NCI-H128 (cell line): Measurements from ENCODE around the gene NPB.
"Not testable (repeated sequence)": the region's sequence is repeated elsewhere in the genome, so short reads cannot be mapped to it uniquely, and the experiment has no call there.

Source experiments
- DNase-seq: peaks from one replicate; lab custom pipeline; 2025; ENCODE audit not compliant: unreplicated experiment; lab: John Stamatoyannopoulos, UW

The NPB gene

DNA sequence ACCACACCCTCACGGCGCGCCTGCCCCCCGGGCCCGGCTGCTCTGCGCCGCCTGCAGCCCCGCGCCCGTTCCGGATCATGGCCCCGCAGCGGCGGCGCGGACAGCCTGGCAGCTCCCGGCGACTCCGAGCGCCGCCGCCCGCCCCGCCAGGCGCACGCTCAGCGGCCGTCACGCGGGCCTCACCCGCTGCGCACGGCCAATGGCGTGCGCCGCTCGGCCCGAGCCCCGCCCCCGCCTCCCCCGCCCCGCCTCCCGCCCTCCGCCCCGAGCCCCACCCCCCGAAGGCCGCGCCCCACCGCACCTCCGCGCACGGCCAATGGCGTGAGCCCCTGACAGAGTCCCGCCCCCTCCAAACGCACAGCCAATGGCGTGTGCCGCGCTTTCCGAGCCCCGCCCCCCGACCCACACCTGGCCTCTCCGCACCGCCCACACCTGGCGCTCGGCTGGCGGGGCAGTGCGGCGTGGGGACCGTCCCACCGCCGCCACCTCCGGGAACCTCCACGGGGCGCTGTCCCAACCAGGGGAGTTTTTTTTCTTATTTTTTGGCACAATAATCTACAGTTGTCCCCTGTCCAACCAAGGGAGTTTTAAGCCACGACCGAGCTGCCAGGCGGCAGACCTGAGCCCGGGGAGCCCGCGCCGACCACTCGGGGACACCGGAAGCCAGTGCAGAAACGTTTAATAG, 9.4 kb downstream of the NPB start, which contains the start of gene PCYT2:
Gene PCYT2, minus strand, starts transcription at position 123 of the 685 bp plus-strand sequence. Its CDS starts 44 bp downstream, at position 79.
- peak; percentile 28 for DNase-seq

DNA sequence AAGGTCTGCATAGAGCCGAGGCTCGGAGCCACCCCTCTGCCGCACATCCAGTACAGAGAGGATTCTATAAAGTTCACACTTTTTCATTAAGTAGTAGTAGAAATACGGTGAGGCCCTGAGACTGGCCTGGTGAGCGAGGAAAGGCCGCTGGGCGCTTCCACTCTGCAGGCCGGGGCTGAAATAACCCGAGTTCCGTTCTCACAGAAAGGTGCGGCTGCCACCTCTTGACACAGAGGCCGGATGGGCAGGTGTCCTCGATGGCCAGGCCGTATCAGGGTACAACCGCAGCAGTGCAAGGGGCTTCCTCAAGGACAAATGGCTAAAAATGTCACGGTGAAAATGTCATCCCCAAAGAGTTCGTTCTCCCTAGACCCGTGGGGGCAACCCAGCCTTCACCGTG, 9.9 kb downstream of the NPB start:
- DNase-seq = no peak

DNA sequence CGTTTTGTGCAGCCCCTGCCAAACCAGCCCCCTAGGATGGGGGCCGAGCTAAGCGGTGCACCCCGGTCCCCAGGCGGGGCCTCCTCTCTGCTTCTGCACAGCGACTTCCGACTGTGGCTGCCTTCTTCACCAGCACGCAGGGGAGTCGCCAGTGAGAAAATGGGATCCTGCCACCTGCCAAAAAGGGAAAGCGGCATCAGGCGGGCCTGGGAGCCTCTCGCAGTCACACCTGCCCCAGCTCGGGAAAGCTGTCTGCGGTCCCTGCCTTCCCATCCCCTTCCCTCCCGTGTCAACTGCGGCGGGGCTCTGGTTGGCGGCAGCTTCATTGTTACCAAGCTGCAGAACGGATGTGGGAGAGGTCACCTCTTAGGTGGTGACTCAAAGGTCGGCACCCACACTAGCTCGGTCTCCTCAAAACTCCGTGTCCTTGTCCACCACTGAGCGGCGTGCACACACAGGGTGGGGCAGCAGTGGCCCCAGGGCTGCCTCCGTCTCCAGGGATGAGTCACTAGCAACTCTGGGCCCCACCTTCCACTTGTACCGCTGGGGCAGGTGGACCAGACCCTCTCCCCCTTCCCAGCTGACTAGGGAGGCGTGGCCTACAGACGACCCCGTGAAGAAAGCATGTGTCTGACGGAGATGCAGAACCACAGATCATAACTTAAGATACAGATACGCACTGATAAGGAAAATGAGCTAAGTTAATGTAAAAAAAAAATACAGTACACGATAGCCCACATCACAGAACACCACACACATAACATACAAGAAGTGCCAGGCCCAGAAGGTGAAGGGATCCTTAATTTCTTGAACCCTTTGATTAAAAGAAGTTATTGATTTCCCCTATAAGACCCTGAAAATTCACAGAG, 10.6 kb downstream of the NPB start:
- no peak for DNase-seq

DNA sequence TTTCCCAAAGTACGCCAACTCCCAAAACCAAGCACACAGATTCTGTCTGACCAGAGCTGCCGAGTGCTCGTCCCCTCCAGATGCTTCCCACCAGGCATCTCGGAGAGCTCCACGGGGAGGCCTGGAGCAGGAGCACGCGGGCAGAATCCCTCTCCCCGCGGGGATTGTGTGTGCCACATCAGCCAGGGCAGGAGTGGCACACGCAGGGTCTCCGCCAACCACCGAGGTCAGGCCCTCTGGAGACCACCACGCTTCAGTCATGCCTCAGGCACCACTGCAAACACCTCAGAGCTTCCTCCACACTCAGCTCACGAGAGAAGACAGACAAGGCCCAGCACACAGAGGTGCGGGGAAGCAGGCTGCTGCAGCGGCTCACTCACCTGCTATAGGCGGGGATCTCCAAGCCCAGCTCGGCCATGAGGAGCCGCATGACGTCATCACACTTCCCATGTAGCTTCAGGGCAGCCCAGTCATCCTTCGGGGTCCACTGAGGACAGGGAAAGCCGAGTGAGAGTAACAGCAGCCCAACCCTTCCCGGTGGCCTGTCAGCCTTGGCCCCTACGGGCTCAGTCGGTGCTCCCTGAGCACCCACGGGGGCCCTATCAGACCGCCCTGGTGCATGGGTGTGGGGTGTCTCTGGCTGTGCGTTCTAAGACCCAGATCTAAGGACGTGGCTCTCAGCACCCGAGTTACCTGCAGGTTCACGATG, 11.5 kb downstream of the NPB start:
- no peak for DNase-seq

DNA sequence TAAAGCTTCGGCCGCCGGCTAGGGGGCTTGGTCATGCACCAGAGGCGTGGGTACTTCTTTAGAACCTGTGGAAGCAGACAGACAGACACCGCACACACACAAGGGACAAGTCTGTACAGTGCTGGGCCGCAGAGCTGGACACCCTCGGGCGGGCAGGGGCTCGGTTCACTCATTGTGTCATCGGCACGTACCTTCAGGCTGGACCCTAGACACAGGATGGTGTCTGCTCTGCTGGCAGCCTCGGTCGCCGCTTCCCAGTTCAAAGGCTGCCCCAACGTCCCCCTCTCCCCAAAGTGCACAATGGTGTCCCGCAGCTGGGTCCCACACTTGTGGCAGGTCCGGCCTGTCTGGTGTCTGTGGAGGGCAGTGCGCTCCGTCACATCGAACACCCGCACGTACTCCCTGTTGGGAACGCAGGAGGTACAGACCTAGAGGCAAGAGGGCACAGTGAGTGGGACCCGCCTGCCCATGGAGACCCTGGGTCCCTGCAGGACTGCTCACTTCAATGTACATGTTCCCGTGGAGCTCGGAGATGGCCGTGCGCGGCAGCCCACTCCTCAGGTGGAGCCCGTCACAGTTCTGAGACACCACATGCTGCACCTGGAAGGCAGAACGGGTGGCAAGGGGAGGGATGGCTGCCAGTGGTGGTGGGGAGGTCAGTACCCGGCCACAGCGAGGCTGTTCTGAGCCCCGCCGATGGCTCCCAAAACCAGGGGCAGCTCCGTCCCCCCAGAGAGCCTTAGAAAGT, 12.2 kb downstream of the NPB start:
- DNase-seq = no peak

DNA sequence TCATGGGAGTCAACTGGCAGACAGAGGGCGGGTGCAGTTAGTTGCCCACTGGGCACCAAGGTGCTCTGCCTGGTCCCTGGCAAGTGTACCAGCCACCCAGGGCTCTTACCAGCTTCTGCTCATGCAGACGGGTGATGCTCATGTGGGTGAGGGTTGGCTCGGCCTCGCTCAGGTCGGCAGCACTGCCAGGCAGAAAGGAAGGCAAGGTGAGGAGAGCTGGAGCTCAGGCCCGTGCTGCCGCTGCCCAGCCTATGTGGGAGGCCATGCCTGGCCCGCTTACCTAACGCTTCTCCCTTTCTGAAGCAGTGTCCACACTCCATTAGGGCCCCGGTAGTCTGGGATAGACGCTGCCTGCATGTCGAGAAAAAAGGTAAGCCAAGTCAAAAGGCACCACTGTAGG, 13.3 kb downstream of the NPB start:
- no peak for DNase-seq

DNA sequence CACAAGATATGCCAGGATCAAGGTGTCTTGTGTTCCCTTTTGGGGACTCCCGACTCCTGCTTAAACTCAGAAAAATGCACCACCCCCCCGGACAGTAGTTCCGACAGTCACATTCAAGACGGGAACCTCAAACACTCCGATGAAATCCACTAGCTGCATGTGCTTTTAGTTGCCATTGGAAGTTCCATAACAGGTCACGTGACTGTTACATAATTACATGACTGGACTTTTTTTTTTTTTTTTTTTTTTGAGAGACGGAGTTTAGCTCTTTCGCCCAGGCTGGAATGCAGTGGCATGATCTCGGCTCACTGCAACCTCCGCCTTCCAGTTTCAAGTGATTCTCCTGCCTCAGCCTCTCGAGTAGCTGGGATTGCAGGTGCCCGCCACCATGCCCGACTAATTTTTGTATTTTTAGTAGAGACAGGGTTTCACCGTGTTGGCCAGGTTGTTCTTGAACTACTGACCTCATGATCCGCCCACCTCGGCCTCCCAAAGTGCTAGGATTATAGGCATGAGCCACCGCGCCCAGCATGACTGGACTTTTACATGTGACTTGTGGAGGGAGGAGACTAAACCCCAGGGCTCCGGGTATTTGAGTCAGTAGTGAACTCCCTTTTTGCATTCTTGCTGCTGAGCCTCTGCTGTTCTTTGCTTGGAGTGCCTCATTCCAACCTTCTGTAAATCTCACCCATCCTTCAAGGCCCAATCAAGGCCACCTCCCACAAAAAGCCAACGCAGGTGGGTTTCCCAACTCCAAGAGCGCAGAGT, 14.4 kb downstream of the NPB start:
- no peak for DNase-seq

DNA sequence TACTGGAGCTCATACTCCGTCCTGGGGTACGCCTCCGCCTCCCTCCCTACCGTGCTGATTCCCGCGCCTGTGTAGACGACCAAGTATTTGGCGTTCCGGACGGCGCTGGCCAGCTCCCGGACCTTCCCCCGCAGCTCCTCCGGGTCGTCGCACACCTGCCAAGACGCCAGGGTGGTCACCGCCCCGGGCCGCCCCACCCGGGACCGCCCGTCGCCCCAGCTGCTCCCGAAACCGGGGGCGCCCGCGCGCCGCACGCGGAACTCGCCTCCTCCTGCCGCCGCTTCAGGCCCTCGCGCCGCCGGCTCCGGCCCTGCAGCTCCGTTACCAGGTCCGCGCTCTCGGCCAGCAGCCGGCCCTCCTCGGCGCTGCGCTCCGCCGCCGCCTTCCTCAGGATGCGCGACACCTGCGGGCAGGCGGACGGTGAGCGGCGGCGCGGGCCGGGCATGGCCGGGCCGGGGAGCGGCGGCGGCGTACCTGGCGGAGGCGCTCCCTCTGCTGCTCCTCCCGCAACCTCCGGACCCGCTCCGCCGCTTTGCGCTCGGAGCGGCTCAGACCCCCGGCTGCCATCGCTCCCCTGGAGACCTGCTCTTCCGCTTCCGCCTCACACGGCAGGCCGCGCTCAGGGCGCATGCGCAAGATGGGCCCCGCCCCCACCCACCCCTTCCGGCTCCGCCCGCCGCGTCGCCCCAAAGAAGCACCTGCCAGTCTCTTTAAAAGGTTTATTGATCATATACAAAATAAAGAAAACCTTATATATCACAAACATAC, 15.7 kb downstream of the NPB start, which contains the start of gene SIRT7:
Gene SIRT7, minus strand, starts transcription at position 612 of the 768 bp plus-strand sequence. Its CDS starts 45 bp downstream, at position 567.
- DNase-seq = peak; percentile 16

DNA sequence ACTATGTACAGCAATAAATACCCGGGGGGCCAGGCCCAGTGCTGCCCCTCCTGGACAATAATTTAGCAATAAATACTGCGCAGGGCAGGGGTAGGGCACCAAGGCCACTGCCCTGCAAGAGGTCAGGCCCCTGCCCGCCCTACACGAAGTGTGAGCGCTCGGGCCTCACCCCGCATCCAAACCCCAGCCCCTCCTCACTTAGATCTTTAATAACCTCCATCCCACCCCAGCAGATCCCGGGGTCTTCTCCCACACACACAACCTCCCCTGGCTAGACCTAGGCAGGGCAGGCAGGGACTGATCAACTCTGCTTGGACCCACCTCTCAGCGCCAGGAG, 16.3 kb downstream of the NPB start:
- DNase-seq = not testable (repeated sequence)

DNA sequence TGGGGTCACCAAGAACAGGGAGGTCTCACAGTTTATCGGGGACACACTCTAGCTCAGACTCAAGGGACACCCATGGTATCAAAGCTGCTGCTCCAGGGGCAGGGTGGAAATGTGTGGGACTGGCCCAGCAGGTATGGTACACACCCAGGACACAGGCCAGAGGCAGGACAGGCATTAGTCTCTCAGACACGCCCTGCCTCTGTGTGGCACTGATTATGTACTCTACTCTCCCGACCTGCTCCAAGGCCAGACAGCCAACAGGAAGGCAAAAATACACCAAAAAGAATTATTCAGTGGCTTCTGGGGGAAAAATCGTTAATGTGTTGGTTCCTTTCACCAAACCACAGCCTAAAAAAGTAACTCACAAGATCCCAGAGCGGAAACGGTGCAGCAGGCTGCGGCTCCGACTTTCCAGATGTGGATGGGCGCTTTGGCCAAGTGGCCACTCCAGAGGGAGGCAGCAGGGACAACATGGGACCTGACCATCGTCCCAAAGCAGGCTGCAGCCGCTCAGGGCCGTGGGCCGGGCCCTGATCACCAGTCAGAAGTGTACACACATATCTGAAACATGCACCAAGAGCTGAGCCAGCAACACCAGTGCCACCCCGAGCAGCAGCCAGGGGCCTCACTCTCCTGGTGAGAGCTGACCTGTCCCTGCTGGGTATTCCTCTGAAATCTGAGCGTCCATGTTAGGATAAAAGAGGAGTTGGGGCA, 17.0 kb downstream of the NPB start:
- no peak for DNase-seq

DNA sequence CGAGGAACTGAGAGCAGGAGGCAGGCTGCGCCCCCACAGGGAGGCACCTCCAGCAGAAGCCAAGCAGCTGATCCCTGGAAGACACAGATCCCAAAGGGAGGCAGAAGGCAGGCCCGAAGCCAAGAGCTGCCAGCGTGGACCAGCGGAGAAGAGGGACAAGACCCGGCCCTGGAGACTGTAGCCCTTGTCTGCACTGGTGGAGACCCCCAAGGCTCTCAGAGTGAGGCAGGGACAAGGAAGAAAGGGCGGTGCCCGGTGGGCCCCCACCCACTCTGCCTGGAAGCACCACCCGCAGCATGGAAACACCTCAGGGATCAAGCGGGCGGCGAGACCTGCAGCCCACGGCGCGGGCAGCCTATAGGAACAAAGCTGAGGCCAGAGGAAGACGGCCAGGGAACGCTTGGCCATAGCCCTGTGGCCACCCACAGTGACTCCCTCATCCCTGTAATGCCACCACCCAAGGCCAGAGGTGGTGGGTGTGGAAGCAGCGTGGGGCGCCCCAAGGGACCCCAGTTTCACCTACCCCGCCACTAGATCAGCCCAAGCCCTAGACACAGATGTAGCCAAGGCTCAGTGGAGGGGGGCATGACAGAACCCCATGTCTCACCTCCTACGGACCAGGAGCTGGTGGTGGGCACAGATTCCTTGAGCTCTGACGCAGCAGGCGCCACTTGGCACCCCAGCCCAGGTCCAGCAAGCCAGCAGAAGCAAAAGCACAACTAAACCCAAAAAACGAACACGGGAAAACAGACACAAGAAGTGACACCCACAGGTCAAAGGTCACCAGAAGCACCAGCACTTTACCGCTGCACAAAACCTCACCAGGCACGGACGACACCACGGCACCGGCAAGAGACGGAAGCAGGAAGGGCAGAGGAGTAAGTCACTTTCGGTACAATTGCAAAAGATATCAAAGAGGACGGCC, 18.8 kb downstream of the NPB start:
- DNase-seq = no peak

DNA sequence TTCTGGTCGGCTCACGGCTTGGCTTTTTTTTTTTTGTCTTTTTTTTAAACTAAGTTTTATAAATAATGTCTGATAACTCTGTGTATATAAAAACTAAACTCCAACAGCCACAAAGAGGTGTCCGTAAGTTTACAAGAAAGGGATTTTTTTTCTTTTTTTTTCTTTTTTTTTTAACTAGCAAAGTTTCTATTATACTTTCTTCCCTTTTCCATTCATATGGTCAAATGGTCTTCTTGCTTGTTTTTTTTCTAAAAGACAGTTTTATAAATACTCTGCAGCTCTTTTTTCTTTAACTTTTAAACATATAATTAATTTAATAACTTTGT, 19.5 kb downstream of the NPB start:
- DNase-seq = no peak

DNA sequence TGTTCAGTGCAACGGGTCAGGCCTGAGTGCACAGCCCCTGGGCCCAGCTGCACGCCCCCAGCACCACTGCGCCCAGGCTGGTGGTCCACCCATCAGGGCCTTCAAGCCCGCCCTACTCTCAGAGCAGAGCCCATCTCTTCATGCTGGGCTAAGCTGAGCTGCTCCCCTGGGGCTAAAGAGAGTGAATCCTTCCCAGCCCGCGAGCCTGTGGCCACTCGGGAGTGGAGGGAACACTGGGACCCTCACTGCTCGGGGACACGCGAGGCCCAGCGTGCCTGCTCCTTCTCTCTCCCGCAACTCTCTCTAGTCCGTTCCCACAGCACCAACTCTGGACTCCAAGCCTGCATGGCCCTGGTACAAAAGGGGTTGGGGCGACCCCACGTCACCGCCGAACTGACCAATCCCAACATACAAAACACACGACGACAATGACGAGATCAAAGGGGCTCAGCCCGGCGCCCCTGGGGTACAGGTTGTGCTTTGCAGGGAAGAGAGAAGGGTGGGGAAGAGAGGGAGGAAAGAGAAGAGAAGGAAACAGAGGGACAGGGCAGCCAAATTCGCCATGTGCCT, 20.0 kb downstream of the NPB start:
- no peak for DNase-seq

DNA sequence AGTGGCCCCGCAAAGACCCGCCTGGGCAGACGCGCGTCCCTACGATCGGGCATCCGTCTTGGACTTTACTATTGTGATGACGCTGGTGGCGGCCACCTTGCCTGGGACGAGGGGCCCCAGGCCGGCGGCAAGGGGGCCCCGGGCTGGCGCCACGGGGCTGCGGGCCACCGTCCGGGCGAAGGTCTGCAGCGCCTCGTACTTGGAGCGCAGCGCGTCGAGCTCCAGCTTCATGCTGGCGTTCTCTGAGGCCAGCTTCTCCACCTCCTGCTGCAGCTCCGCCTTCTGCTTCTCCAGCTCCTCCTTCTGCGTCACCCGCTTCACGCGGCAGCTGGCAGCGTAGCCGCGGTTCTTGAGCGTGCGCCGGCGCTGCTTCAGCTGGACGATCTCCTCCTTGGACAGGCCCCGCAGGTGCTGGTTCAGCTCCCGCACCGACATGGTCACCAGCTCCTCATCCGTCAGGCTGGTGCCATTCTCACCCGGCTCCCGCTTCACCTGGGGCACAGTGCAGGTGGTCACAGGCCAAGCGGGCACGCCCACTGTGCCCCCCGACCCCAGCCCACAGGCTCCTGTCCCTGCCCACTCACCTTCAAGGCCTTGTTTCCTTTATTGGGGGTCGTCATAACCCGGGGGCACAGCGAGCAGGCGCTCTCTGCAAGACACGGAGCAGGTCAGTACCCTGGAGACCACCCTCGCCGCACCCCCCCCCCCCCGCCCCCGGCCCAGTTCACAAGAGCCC, 20.7 kb downstream of the NPB start:
- no peak for DNase-seq

DNA sequence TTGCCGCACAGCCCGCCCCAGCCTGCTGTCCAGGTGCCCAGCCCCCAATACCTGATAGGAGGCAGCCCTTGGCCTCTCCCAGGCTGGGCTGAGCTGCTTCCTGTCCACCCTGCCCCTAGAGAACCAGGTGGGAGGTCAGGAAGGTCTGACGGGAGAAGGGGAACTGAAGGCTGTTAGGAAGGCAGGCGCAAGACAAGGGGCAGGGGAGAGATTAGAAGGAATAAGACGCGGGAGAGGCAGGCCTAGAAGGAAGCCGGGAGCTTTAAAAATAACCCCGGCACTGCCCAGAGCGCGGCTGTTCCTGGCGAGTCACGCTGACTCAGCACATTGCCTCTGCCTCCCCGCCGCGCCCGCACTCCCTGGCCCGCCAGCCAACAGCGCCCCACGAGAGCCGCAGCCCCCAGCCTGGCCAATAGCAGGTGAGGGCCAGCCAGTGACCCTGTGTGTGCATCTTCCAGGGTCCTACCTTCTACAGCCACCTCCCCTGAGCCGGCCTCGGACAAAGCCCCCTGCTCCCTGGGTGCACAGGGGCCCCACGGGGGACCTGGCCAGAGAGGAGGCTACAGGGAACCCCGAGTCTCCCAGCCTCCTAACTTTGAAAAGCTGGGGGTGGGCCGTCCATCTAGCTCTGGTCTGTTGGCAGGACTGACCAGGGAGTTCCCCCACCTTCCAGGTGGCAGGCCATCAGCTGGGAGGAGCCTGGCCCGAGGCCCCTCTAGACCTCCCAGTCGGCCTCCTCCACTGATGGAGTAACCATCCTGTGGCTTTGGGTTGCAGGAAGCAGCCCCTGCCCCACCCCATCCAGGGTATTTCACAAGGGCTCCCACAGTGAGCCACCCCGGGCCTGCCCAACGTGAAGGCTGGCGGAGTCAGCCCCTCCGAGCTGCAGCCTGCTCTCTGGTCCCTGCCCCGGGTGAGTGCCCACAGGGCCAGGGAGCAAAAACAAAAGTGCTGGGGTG, 21.5 kb downstream of the NPB start:
- DNase-seq = no peak
